IMR-90 (cell line): ENCODE measurements around the gene FAM186B. TPM values are rescaled to one million over a fixed set of nuclear protein-coding genes. Genes with fewer than 3 reads are reported as not detected.
A peak's percentile ranks its signal among the peaks of the same experiment; 100 is the strongest.

Experiments used
- ATAC-seq: fragments of 200-7000 bp; cut with Tn5 transposase; 2 replicates; pipeline ENCODE4 v1.9.1; 2020; ENCODE audit warnings: low read depth, mild to moderate bottlenecking, moderate library complexity
- BruUV-seq: library from RNA; stranded (reverse); fragments of 400-500 nt; replicated peaks from 2 replicates; lab custom pipeline; 2021; lab: Mats Ljungman, UMichigan
- CTCF ChIA-PET: fragments of 300-600 bp; formaldehyde crosslinking; extraction: SDS; loops from one replicate; lab custom pipeline; 2021; ENCODE audit warnings: antibody characterized with exemption; lab: Yijun Ruan, JAX
- POLR2A ChIA-PET: fragments of 300-600 bp; sonication (Branson Sonifier 250); formaldehyde crosslinking; loops from one replicate; lab custom pipeline; 2022; ENCODE audit warnings: antibody characterized with exemption; ENCODE audit not compliant: unreplicated experiment; lab: Charles Lee
- DNase-seq: peaks from one replicate; pipeline ENCODE4 v3.0.0; 2013
- H2AFZ ChIP-seq: replicated peaks from 2 replicates; pipeline ENCODE3; 2013; ENCODE audit warnings: low read length, mild to moderate bottlenecking; ENCODE audit not compliant: poor library complexity
- H2AK5ac ChIP-seq: 2 replicates; pipeline ENCODE4 v1.6.1; 2013; ENCODE audit warnings: low read depth, low read length, inconsistent platforms
- H2AK9ac ChIP-seq: replicated peaks from 2 replicates; pipeline ENCODE3; 2013; ENCODE audit warnings: mild to moderate bottlenecking, low read depth, low read length, moderate library complexity; ENCODE audit not compliant: poor library complexity
- H2BK120ac ChIP-seq: 2 replicates; pipeline ENCODE4 v1.6.1; 2013; ENCODE audit warnings: low read depth, low read length, inconsistent platforms
- H2BK15ac ChIP-seq: 3 replicates; pipeline ENCODE4 v1.6.1; 2013; ENCODE audit warnings: low read depth, low read length, inconsistent platforms
- H2BK20ac ChIP-seq: 2 replicates; pipeline ENCODE4 v1.6.1; 2013; ENCODE audit warnings: low read depth, mild to moderate bottlenecking, inconsistent platforms, low read length, moderate library complexity
- H2BK5ac ChIP-seq: 2 replicates; pipeline ENCODE4 v1.6.1; 2013; ENCODE audit warnings: mild to moderate bottlenecking, low read depth, low read length, inconsistent platforms; ENCODE audit not compliant: poor library complexity, severe bottlenecking
- H3K14ac ChIP-seq: replicated peaks from 2 replicates; pipeline ENCODE4 v1.6.1; 2013; ENCODE audit warnings: low read depth, low read length, inconsistent platforms
- H3K18ac ChIP-seq: 2 replicates; pipeline ENCODE4 v1.6.1; 2013; ENCODE audit warnings: low read depth, low read length, control low read depth
- H3K23ac ChIP-seq: 2 replicates; pipeline ENCODE4 v1.6.1; 2013; ENCODE audit warnings: low read depth, low read length, inconsistent platforms
- H3K27ac ChIP-seq: 2 replicates; pipeline ENCODE4 v1.5.1; 2013; ENCODE audit warnings: mild to moderate bottlenecking, control low read depth, low read length; ENCODE audit not compliant: insufficient read depth
- H3K27me3 ChIP-seq: 2 replicates; pipeline ENCODE4 v1.6.1; 2013; ENCODE audit warnings: low read length; ENCODE audit not compliant: control insufficient read depth, insufficient read depth
- H3K36me3 ChIP-seq: 2 replicates; pipeline ENCODE4 v1.6.1; 2013; ENCODE audit warnings: low read length, mixed read lengths; ENCODE audit not compliant: control insufficient read depth, insufficient read depth
- H3K4ac ChIP-seq: 2 replicates; pipeline ENCODE4 v1.6.1; 2013; ENCODE audit warnings: low read depth, low read length, inconsistent platforms
- H3K4me1 ChIP-seq: 2 replicates; pipeline ENCODE4 v1.6.1; 2013; ENCODE audit warnings: low read length, mixed read lengths; ENCODE audit not compliant: control insufficient read depth, insufficient read depth
- H3K4me2 ChIP-seq: 2 replicates; pipeline ENCODE4 v1.6.1; 2013; ENCODE audit warnings: low read depth, mild to moderate bottlenecking, control low read depth, low read length, moderate library complexity
- H3K4me3 ChIP-seq: 2 replicates; pipeline ENCODE4 v1.5.1; 2013; ENCODE audit warnings: low read depth, mild to moderate bottlenecking, control low read depth, low read length, moderate library complexity; ENCODE audit not compliant: insufficient read depth
- H3K56ac ChIP-seq: 2 replicates; pipeline ENCODE4 v1.6.1; 2013; ENCODE audit warnings: low read length, inconsistent platforms; ENCODE audit not compliant: insufficient read depth; ENCODE audit errors: extremely low read depth
- H3K79me1 ChIP-seq, 2 experiments: 2 replicates each; pipeline ENCODE4 v1.6.1; 2013; ENCODE audit warnings: low read length in 2 of 2, inconsistent platforms in 1 of 2, low read depth in 1 of 2
- H3K9ac ChIP-seq: 2 replicates; pipeline ENCODE4 v1.6.1; 2013; ENCODE audit warnings: low read depth, low read length, control low read depth
- H3K9me1 ChIP-seq: 2 replicates; pipeline ENCODE4 v1.6.1; 2013; ENCODE audit warnings: low read length, inconsistent platforms; ENCODE audit not compliant: insufficient read depth
- H3K9me3 ChIP-seq: 2 replicates; pipeline ENCODE4 v1.6.1; 2013; ENCODE audit warnings: low read length; ENCODE audit not compliant: control insufficient read depth, insufficient read depth
- H4K20me1 ChIP-seq: 2 replicates; pipeline ENCODE4 v1.6.1; 2013; ENCODE audit warnings: low read length, inconsistent platforms; ENCODE audit not compliant: insufficient read depth
- H4K5ac ChIP-seq: 2 replicates; pipeline ENCODE4 v1.6.1; 2013; ENCODE audit warnings: mild to moderate bottlenecking, low read depth, low read length, control low read depth
- H4K8ac ChIP-seq, 2 experiments: 2 replicates each; pipeline ENCODE4 v1.6.1; 2013; ENCODE audit warnings: low read depth in 2 of 2, low read length in 2 of 2, control low read depth in 1 of 2, inconsistent platforms in 1 of 2
- H4K91ac ChIP-seq: 2 replicates; pipeline ENCODE4 v1.6.1; 2013; ENCODE audit warnings: low read depth, low read length, inconsistent platforms; ENCODE audit not compliant: insufficient read depth
- BHLHE40 ChIP-seq: fragments of 150-350 bp; IDR thresholded peaks from 2 replicates; pipeline ENCODE4 v1.6.1; 2016; ENCODE audit warnings: mild to moderate bottlenecking, low read depth, low read length
- CEBPB ChIP-seq: IDR thresholded peaks from 2 replicates; pipeline ENCODE4 v1.6.1; 2012; ENCODE audit warnings: low read depth, low read length, improper control_type of control experiment
- CHD1 ChIP-seq: IDR thresholded peaks from 2 replicates; pipeline ENCODE4 v1.6.1; 2012; ENCODE audit warnings: low read depth, low read length, improper control_type of control experiment
- FOS ChIP-seq: fragments of 150-350 bp; IDR thresholded peaks from 2 replicates; pipeline ENCODE4 v1.6.1; 2016; ENCODE audit warnings: low read depth, low read length
- MAFK ChIP-seq: IDR thresholded peaks from 2 replicates; pipeline ENCODE4 v1.6.1; 2012; ENCODE audit warnings: low read depth, low read length, improper control_type of control experiment
- MAZ ChIP-seq: IDR thresholded peaks from 2 replicates; pipeline ENCODE4 v1.6.1; 2012; ENCODE audit warnings: low read depth, mild to moderate bottlenecking, low read length, improper control_type of control experiment, moderate library complexity, borderline replicate concordance
- MXI1 ChIP-seq: IDR thresholded peaks from 2 replicates; pipeline ENCODE4 v1.6.1; 2012; ENCODE audit warnings: low read depth, mild to moderate bottlenecking, low read length, moderate library complexity, borderline replicate concordance
- NFE2L2 ChIP-seq: fragments of 150-350 bp; IDR thresholded peaks from 2 replicates; pipeline ENCODE4 v1.6.1; 2016; ENCODE audit warnings: low read depth, mild to moderate bottlenecking, low read length
- POLR2A ChIP-seq: IDR thresholded peaks from 2 replicates; pipeline ENCODE4 v1.6.1; 2012; ENCODE audit warnings: mild to moderate bottlenecking, low read depth, low read length
- RAD21 ChIP-seq: IDR thresholded peaks from 2 replicates; pipeline ENCODE4 v1.6.1; 2012; ENCODE audit warnings: low read length, improper control_type of control experiment
- RCOR1 ChIP-seq: IDR thresholded peaks from 2 replicates; pipeline ENCODE4 v1.6.1; 2012; ENCODE audit warnings: mild to moderate bottlenecking, low read length, improper control_type of control experiment; ENCODE audit not compliant: insufficient replicate concordance
- RFX5 ChIP-seq: IDR thresholded peaks from 2 replicates; pipeline ENCODE4 v1.8.0; 2012; ENCODE audit warnings: low read depth, mild to moderate bottlenecking, low read length, moderate library complexity
- SMC3 ChIP-seq: fragments of 150-350 bp; IDR thresholded peaks from 2 replicates; pipeline ENCODE4 v1.6.1; 2016; ENCODE audit warnings: low read depth, mild to moderate bottlenecking, antibody characterized with exemption, low read length, moderate library complexity
- WGBS, 2 experiments: methylation state at CpG; one replicate each; pipeline versions ENCODE4 v1.1.5 to v1.1.7; 2013; ENCODE audit warnings: missing lambda C conversion rate in 2 of 2; ENCODE audit not compliant: insufficient read length in 1 of 2; ENCODE audit errors: extremely low coverage in 2 of 2; 5-methylcytosine and 5-hydroxymethylcytosine counted together
- dilution Hi-C: fragments of 300-500 bp; cut with HindIII; formaldehyde crosslinking; loops from one replicate; pipeline ENCODE4 v1.14.3; 2018; ENCODE audit warnings: low sequenced_read_pairs; ENCODE audit not compliant: unreplicated experiment
- in situ Hi-C: fragments of 300-500 bp; cut with MboI; formaldehyde crosslinking; loops from 3 replicates; pipeline ENCODE4 v1.14.3; 2019; ENCODE audit warnings: low sequenced_read_pairs, inconsistent platforms, mixed read lengths
- intact Hi-C: fragments of 100-400 bp; cut with micrococcal nuclease; formaldehyde crosslinking; loops from 2 replicates; pipeline ENCODE4 v1.10.0; 2022
- polyA plus RNA-seq, 3 experiments: library from polyadenylated mRNA; depleted of rRNA; stranded (reverse); fragments of >200 nt; gene quantifications; 2 replicates each; pipeline ENCODE4 v1.2.3, GENCODE V29; 2012; ENCODE audit warnings: low replicate concordance in 1 of 3
- total RNA-seq: library from RNA; depleted of rRNA; stranded (reverse); fragments of >200 nt; gene quantifications from 2 replicates; pipeline ENCODE4 v1.2.3, GENCODE V29; 2012
- TF ChIP-seq, protein P1 (sequence below): fragments of 150-350 bp; IDR thresholded peaks from 2 replicates; pipeline ENCODE4 v1.6.1; 2016; ENCODE audit warnings: low read depth, mild to moderate bottlenecking, low read length, moderate library complexity, borderline replicate concordance
- TF ChIP-seq, protein P2 (sequence below): conservative IDR thresholded peaks from 2 replicates; pipeline ENCODE4 v1.5.1; 2012; ENCODE audit warnings: mild to moderate bottlenecking, low read depth, low read length, improper control_type of control experiment
- TF ChIP-seq, protein P3 (sequence below): fragments of 150-350 bp; IDR thresholded peaks from 2 replicates; pipeline ENCODE4 v1.6.1; 2017; ENCODE audit warnings: mild to moderate bottlenecking, antibody characterized with exemption, low read length, low read depth

The FAM186B gene
- total and polyA plus RNA-seq, 2 of the 4 experiments (the other 2 are of a cell fraction), result 0.10 to 0.18 TPM

DNA sequence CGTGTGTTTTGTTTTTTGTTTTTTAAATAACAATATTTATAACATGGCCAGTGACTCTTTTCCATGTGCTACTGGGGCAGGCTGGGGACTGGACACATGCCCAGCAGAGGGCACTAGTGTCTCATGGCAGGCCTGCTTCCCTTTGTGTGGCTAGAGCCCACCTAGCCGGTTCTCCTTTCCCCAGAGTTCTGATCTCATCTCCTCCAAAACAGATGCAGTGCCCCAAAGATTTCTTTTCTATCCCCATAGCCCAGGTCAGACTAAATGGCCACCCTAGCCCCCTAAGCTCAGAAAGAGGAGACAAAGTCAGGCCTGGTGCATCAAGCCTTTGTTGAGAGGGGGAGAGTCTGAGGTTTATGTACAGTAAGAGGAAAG lies 39.2 kb upstream of the FAM186B start:
- no peak overlapping the region for H2BK15ac ChIP-seq
- TF ChIP-seq CHD1, result no peak
- no peak for TF ChIP-seq CEBPB
- no peak for TF ChIP-seq RFX5
- peak; percentile 67; the same call in 1 of the 2 replicates for TF ChIP-seq MXI1
- no peak for TF ChIP-seq RCOR1
- TF ChIP-seq, protein P1, sequence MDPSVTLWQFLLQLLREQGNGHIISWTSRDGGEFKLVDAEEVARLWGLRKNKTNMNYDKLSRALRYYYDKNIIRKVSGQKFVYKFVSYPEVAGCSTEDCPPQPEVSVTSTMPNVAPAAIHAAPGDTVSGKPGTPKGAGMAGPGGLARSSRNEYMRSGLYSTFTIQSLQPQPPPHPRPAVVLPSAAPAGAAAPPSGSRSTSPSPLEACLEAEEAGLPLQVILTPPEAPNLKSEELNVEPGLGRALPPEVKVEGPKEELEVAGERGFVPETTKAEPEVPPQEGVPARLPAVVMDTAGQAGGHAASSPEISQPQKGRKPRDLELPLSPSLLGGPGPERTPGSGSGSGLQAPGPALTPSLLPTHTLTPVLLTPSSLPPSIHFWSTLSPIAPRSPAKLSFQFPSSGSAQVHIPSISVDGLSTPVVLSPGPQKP, result no peak
- TF ChIP-seq RAD21, result peak; percentile 100
- no peak for TF ChIP-seq BHLHE40
- TF ChIP-seq, protein P2, sequence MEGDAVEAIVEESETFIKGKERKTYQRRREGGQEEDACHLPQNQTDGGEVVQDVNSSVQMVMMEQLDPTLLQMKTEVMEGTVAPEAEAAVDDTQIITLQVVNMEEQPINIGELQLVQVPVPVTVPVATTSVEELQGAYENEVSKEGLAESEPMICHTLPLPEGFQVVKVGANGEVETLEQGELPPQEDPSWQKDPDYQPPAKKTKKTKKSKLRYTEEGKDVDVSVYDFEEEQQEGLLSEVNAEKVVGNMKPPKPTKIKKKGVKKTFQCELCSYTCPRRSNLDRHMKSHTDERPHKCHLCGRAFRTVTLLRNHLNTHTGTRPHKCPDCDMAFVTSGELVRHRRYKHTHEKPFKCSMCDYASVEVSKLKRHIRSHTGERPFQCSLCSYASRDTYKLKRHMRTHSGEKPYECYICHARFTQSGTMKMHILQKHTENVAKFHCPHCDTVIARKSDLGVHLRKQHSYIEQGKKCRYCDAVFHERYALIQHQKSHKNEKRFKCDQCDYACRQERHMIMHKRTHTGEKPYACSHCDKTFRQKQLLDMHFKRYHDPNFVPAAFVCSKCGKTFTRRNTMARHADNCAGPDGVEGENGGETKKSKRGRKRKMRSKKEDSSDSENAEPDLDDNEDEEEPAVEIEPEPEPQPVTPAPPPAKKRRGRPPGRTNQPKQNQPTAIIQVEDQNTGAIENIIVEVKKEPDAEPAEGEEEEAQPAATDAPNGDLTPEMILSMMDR, result peak; percentile 99
- no peak for TF ChIP-seq FOS
- TF ChIP-seq MAZ, result peak; percentile 51
- TF ChIP-seq, protein P3, sequence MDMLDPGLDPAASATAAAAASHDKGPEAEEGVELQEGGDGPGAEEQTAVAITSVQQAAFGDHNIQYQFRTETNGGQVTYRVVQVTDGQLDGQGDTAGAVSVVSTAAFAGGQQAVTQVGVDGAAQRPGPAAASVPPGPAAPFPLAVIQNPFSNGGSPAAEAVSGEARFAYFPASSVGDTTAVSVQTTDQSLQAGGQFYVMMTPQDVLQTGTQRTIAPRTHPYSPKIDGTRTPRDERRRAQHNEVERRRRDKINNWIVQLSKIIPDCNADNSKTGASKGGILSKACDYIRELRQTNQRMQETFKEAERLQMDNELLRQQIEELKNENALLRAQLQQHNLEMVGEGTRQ, result no peak
- TF ChIP-seq SMC3, result peak; percentile 100
- no peak for TF ChIP-seq NFE2L2
- TF ChIP-seq MAFK, result no peak
- TF ChIP-seq POLR2A, result peak; percentile 25; the same call in 1 of the 2 replicates
- no peak overlapping the region for H2BK20ac ChIP-seq
- ChIA-PET POLR2A (no interaction called here), CTCF (interaction anchor here (0.7 to 2.2 kb wide), 4 partner anchors 21 to 64 kb away, joined by 3 to 5 read pairs (median 5); partner anchors contain the start of gene PRPF40B)
- ATAC-seq, result peak; percentile 96
- no peak overlapping the region for H3K4me2 ChIP-seq
- H3K9me1 ChIP-seq, result no peaks in the 10 kb centered on the region
- no peaks in the 10 kb centered on the region for H3K79me1 ChIP-seq
- H2AK9ac ChIP-seq, result peak overlapping the region; percentile 50
- H4K91ac ChIP-seq, result no peak overlapping the region
- no peak overlapping the region for H4K5ac ChIP-seq
- H3K56ac ChIP-seq, result no peak overlapping the region
- no peak overlapping the region for H3K18ac ChIP-seq
- no TSS peak for BruUV-seq
- H4K8ac ChIP-seq, result no peak overlapping the region
- peak overlapping the region; percentile 37 for H2AFZ ChIP-seq
- no peaks in the 10 kb centered on the region for H3K4me1 ChIP-seq
- no peaks in the 10 kb centered on the region for H3K9me3 ChIP-seq
- H4K20me1 ChIP-seq, result 0 out of 2 replicates have a peak, but pooled peaks cover 4% of the 10 kb centered on the region
- H3K23ac ChIP-seq, result no peak overlapping the region
- no peak overlapping the region for H3K4me3 ChIP-seq
- DNase-seq, result peak; percentile 75
- no peak overlapping the region for H2BK5ac ChIP-seq
- no peak overlapping the region for H3K14ac ChIP-seq
- no peaks in the 10 kb centered on the region for H3K27me3 ChIP-seq
- H3K9ac ChIP-seq, result no peak overlapping the region
- H2BK120ac ChIP-seq, result no peak overlapping the region
- 0 out of 2 replicates have a peak overlapping the region, but pooled peaks have one; percentile 34 for H3K4ac ChIP-seq
- H2AK5ac ChIP-seq, result peak overlapping the region; percentile 41; the same call in 1 of the 2 replicates
- no peak overlapping the region for H3K27ac ChIP-seq
- dilution Hi-C loops (no loop called here), intact Hi-C loops (loop anchor here (1.0 kb wide), 2 partner anchors 63 to 97 kb away; partner anchors contain the start of genes FMNL3 and TMBIM6), in situ Hi-C loops (loop anchor here (5.0 kb wide), 1 partner anchor 63 kb away; the partner anchor contains the start of gene FMNL3)
- no CpG with 5 or more reads among the region's 2 CpGs for whole genome bisulfite sequencing, 2 experiments
- H3K36me3 ChIP-seq, result peaks cover 62% of the 10 kb centered on the region
